Spleen (tissue), 7 donors: Measurements from ENCODE around the gene COPRS.

Experiments
- CTCF ChIP-seq, 11 experiments: fragments of 200-600 bp in 7 of 11; fragments of 450-650 bp in 4 of 11; sonication (generic) in 4 of 11; IDR thresholded peaks in 8 of 11; conservative IDR thresholded peaks in 3 of 11; 1 replicate in 7 of 11; 2 replicates in 4 of 11; pipeline versions ENCODE4 v1.4.0 to v1.8.0; 2016 to 2021; ENCODE audit warnings: antibody characterized with exemption in 11 of 11, inconsistent platforms in 4 of 11, mild to moderate bottlenecking in 1 of 11
- POLR2AphosphoS5 ChIP-seq, 3 donors: sonication (generic); formaldehyde crosslinking; IDR thresholded peaks; one replicate each; pipeline ENCODE4 v1.5.1; 2017; ENCODE audit warnings: antibody characterized with exemption in 3 of 3
- donor health status: DM: no; HTN: no; CAD: no; lungs with moderate emphysema.
- donor health status: DM: no; HTN: no; CAD: no.
- donor health status: DM: no; HTN: no; CAD: no.

GRCh38 chr17:31841850-31842194 lies 17.2 kb downstream of the COPRS start:
- TF ChIP-seq CTCF (IDR thresholded peaks at IDR 0.05 in 8 of 11, conservative IDR thresholded peaks at IDR 0.05 in 3 of 11), result no peak
- no peak for TF ChIP-seq POLR2AphosphoS5 (IDR thresholded peaks at IDR 0.05)
